ENCODE data around the gene C1QTNF1.

Gene C1QTNF1, protein sequence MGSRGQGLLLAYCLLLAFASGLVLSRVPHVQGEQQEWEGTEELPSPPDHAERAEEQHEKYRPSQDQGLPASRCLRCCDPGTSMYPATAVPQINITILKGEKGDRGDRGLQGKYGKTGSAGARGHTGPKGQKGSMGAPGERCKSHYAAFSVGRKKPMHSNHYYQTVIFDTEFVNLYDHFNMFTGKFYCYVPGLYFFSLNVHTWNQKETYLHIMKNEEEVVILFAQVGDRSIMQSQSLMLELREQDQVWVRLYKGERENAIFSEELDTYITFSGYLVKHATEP

DNA sequence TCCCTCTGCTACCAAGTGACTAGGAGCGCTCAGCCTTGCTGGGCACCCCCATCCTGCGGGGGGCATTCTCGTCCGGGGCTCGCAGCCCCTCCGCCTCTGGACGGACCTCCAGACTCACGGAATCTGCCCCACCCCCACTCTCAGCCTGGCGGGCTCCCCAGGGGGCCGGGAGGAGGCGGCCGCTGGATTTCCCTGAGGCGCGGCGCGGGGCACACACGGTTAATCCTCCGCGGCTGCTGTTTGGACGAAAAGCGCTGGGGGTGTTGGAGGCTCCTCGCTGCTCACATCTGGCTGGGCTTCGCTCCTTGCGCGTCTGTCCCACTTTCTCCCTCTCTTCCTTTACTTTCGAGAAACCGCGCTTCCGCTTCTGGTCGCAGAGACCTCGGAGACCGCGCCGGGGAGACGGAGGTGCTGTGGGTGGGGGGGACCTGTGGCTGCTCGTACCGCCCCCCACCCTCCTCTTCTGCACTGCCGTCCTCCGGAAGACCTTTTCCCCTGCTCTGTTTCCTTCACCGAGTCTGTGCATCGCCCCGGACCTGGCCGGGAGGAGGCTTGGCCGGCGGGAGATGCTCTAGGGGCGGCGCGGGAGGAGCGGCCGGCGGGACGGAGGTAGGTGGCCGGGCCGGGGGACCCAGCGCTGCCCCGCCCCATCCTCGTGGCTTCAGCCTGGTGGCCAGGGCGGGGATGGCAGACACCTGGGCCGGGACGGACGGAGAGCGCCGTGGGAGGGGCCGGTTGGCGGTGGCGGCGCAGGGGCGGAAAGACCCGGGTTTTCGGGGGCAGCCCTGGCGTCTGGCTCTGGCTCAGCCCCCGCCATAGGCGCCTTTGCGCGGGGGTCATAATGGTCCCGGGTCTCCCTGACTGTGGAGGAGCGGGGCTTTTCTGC lies at the start of gene C1QTNF1:
C1QTNF1 (plus strand) TSS at position 284 of the 886 bp plus-strand sequence. CDS start 19,800 bp downstream, outside the sequence.
- no peak for DNase-seq

DNA sequence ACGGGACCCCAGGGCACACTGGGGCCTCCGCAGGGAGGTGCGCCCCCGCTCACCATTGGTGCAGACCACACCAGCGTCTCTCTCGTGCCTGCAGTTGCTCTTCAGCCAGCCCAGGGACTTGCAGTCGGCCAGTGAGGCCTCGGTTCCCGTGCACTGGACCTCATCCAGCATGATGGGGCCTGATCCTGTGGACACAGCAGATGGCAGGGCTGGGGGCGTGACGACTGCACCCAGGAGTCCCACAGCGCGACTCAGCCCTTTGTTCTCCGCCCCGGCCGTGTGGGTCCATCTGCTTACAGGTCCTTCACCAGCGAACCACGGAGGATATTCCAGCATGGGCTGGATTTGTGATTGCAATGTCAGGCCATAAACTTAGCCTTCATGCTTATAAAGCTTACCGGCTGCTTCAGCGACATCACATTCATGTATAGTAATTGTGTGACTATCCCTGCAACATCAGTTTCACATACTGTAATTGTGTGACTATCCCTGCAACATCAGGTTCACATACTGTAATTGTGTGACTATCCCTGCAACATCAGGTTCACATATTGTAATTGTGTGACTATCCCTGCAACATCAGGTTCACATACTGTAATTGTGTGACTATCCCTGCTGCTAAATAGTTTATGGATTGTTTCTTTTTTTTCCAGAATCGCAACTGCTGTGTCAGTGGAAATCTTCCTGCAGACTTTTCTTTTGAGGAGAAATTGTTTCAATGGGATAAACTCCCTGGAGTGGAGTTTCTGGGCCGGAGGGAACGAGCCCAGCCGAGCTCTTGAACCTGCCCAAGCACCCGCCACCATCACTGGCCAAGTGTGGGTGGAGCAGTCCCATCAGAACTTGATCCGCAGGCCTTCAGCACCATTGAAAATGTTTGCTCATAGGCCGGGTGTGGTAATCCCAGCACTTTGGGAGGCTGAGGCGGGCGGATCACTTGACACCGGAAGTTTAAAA lies 49.1 kb upstream of the C1QTNF1 start:
- peak; percentile 44 to 65 for DNase-seq

DNA sequence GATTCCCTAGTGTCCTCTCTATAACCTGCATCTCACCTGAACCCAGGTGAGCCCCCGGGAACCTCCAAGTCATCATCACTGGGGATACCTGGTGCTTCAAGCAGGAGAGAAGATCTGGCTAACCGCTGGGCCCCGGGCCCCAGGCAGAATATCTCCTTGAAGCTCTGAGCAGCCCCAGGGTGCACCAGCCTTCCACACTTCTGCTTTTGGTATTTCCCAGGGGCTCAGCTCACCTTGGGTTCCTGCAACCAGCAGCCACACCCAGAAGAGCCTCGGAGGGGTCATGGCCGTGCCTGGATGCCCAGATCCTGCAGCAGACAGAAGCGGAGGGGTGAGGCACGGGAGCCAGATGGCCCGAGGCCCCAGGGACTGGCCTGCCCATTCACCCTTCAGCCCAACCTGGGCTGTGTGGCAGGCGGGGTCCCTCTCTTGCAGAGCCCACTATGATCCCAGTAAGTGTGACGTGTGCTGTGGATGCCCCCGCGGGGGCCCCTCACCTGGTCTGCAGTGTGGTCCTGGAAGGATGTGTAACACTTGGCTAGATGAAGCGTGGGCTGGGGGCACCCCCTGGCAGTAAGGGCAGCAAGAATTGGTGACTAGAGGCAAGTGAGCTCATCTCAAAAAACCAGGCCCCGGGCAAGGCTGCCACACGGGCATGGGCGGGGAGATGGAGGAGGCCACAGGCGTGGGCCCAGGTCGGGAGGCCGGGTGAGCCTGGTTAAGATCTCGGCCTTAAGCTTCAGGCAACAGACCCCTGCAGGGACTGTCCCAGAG lies 46.9 kb upstream of the C1QTNF1 start:
- no peak for DNase-seq

DNA sequence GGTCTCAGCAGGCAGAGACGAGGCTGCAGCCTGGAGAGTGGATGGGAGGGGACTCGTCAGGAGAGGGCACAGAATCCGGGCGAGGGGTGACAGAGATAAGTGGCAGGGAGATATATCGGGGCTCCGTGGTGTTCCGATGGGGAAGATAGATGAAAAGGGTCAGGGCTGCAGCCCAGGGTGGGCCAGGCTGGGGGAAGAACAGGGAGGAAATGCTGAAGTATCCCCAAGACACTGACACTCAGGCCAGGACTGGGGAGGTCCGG lies 46.4 kb upstream of the C1QTNF1 start:
- no peak for DNase-seq

DNA sequence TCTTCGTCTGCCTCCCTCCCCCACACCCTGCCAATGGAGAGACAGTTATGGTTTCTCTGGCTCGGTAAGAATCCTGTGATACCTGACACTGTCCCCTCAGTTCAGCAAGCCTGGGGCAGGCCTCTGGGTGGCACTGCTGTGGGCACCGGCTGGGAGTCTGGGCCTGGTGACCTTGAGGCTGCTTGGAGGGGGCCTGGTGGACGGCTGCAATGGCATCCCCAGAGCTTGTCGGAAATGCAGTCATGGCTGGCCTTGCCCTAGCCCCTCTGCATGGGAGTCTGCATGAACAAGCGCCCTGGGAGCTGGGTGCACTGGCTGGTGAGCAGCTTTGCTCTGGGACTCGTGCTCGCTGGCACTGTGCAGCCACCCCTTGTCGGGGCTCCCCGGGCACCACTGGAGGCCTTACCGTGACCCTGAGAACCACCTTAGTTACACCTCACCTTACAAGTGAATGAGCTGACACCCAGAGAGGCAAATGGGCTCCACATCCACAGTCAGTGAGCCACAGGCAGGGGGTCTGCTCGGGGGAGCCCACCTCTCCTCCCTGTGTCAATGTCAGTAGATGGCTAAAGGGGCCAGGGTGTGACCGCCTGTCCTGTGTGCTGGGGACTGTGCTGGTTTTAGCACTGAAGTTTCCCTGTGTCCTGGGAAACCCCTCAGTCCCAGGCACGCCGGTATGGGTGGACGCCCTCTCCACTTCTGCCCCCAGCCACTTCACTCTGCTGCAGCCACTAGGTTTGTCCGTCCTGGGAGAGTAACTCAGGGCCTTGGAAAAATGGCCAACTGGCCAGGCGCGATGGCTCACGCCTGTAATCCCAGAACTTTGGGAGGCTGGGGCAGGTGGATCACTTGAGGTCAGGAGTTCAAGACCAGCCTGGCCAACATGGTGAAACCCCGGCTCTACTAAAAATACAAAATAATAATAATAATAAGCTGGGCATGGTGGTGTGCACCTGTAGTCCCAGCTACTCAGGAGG lies 45.7 kb upstream of the C1QTNF1 start:
- DNase-seq: no peak

DNA sequence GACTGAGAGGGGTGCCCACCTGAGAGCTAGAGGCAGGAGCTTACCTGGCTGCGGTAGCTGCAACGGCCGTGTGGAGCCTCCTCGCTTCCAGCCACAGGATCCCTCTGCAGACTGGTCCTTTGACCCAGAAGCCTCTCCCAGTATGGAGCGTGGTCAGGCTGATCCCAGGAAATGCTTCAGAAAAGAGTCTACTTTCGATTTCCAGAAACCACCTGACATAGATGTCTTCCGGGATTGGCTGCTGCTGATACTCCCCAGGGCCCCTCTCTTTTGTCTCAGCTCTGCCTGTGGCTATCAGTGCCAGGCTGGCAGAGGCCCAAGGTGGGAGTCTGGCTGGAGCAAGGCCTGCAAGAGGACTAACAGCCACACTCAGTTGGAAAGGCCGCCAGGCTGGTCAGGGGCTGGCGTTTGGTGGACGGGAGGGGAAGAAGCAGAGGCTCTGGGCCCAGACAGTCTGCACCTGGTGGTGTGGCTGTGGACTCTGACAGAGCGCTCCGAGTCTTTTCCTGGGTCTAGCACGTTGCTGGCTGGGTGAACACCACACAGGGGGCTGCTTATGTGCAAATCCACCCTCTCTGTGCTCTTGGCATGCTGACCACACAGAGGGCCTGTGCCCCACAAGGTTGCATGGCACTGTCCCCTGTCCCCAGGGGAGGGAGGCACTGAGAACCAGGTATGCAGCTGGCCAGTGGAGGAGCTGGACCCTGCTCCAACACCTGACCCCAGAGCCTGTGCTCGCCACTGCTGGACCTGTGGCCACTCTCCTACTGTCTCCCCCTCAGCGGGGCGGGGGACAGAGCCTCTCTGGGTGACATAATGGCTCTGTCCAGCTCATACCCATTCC lies 44.0 kb upstream of the C1QTNF1 start, which contains the start of gene LGALS3BP:
LGALS3BP (minus strand) TSS at position 144 of the 844 bp plus-strand sequence. CDS start 2,732 bp downstream, outside the sequence.
- no peak for DNase-seq

DNA sequence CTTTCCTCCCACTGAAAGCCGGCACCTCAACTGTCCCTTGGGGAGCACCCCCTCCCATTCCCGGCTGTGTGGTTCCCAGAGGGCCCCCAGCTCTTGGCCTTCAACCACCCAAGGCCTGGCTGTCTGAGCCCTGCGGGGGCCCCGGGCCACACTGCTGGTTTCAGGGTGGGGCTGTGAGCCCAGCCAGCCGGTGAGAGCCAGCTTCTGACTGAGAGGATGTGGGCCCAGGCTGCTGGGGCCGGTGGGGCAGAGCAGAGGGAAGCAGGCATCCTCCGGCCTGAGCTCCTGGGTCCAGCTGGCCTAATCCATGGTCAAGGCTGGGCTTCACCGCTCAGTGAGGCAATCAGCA lies 43.4 kb upstream of the C1QTNF1 start:
- no peak for DNase-seq

DNA sequence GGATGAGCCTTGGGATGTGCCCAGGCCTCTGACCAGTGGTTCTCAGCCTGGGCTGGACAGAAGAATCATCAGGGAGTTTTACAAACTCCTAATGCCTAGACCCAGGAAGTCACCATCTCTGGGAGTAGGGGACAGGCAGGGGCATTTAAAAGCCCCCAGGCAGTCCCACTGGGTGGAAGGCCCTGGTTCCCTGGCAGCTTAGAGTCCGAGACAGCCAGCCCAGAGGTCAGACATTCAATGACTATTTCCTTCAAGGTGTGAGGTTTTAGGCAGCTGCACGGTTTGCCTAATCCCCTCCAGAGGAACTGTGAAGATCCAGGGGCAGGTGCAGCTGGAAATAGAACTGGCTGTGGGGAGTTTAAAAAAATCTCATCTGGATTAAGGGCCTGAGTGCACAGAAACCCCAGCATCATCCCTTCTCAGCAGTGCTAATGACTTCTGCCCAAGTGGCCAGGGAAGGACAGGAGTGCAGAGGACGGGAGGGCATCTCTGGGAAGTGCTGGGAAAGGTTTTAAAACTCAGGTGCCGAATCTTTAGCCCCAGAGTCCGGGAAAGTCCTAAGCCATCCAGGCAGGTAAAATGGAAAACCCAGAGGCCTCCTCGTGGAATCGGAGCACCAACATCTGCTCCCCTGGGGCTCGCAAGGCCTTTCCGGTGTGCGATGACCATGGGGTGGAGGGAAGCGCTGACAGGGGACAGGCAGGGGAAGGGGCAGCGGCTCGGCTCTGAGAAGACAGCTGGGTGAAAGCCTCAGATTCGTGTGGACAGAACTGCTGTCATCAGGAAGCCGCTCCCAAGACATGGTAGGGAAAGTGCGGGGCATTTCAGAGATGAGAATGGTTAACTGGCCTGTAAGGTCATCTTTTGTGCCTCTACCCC lies 42.7 kb upstream of the C1QTNF1 start:
- no peak for DNase-seq

DNA sequence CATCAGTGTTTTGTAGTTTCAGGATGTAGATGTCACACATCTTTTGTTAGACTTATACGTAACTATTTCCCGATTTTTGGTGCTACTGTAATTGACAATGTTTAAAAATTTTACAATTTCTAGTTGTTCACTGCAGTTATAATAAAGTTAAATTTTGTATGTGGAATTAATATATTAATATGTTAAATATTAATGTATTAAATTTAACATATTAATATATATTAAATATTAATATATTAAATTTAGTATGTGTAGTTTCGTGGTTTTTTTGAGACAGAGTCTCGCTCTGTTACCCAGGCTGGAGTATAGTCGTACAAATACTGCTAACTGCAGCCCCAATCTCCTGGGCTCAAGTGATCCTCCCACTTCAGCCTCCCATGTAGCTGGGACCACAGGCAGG lies 38.6 kb upstream of the C1QTNF1 start:
- DNase-seq: no peak

DNA sequence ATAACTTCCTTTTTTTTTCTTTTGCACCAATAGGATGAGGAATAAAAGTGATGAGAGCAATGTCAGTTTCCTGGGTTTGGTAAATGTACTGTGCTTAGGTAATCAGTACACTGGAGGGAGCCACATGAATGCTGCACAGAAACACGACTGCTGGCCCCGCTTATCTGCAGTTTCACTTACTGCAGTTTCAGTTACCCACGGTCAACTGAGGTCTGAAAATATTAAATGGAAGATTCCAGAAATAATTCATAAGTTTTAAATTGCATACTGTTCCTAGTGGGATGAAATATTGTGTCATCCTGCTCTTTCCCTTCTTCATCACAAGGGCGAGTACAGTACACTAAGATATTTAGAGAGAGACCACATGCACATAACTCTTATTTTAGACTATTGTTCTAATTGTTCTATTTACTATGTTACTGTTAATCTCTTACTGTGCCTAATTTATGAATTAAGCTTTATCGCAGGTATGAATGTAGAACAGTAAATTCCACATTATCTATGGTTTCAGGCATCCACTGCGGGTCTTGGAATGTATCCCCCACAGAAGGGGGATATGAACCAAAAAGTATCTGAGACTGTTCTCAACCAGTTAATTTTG lies 37.8 kb upstream of the C1QTNF1 start:
- peak; percentile 94 to 97 for DNase-seq

DNA sequence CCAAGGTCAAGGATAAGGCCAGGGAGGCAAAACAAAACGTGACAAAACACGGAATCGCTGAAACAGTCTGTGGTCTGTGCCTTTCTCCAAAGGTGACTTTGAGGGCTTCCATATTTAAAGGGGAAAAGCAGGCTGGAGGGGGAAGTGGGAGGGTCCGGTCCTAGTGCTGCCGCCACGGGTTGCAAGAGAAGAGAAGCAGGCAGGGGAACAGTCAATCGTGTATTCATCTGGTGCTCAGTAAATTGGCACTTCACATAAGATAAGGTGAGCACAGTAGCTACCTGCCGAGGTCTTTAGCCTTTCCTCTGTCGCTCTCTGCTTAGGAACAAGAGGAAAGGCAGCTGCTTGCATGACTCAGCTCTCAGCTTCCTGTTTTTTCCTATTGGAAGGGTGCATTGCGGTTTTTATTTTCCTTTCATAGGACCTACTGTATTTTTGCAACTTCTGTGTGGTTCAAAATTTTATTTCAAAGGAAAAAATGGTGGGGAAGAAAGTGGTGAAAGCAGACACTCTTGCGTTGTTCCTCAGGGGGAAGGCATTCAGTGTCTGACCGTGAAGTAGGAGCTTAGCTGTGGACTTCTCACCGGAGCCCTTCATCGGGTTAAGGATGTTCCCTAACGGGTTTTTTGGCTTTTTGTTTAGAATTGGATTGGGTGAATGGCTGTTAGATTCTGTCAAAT lies 37.2 kb upstream of the C1QTNF1 start:
- DNase-seq: peak; percentile 48 to 74

DNA sequence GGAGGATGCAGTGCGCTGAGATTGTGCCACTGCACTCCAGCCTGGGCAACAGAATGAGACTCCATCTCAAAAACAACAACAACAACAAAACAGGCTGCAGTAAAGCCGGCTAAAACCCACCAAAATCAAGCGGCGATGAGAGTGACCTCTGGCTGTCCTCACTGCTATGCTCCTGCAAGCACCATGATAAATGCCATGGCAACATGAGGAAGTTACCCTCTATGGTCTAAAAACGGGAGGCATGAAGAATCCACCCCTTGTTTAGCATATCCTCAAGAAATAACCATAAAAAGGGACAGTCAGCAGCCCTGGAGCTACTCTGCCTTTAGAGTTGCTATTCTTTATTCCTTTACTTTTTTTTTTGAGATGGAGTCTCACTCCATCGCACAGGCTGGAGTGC lies 35.8 kb upstream of the C1QTNF1 start:
- no peak for DNase-seq

DNA sequence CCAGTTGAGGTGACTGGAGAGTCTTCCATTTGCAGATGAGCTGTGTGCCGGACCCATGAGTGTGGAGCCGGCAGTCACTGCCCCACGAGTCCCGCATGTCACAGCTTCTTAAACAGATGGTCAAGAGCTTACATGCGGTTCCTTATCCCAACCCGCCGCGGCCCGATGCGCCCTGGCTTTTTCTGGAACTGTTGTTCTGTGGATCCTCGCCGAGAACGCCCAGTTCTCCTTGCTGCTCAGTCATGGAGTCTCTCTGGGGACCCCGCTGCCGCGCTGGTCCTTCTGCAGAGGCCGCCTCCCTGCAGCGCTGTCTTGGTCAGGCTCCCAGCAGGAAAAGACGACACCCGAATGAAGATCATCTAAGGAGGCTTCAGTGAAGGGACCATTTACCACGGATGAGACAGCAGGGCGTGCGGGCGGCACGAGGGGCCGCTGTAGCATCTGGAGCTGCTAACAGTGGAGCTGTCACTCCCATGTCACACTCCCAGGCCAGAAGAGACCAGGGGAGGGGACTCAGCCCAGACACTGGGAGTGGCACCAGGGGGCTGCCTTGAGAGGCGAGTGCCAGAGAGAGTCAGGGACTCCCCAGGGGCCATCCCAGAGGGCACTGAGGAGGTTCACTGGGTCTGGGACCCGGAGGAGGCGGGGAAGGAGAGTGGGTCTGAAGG lies 33.5 kb upstream of the C1QTNF1 start:
- DNase-seq: no peak

DNA sequence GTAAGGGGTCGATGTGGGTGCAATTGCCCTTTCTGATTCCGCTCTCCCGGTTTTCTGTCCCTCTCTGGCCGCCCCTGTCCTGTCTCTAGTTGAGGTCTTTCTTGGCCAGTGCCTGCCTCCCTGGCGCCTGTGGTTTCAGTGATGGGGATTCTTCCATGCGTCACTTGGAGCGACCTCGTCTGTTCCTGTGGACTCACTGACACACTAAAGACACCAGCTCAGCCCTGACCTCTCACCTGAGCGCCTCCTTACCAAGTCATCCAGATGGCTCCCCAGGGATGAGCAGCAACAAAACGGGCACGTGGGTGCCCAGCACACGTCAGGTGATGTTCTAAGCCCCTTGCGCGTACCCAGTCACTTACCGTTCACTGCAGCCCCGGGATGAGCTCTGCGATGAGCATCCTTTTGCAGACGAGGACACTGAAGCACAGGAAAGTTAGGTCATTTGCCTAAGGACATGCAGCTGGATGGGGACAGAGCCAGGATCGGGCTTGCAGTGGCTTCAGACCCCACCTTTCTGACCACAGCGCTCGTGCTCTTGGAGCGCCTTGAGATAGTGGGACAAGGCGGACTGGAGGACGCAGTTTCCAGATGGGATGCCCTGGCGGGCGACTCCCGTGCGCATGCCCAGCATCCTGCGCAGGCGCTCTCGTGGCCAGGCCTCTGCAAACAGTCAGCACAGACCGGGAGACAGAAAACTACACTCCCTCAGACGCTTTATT lies 32.8 kb upstream of the C1QTNF1 start:
- no peak for DNase-seq

DNA sequence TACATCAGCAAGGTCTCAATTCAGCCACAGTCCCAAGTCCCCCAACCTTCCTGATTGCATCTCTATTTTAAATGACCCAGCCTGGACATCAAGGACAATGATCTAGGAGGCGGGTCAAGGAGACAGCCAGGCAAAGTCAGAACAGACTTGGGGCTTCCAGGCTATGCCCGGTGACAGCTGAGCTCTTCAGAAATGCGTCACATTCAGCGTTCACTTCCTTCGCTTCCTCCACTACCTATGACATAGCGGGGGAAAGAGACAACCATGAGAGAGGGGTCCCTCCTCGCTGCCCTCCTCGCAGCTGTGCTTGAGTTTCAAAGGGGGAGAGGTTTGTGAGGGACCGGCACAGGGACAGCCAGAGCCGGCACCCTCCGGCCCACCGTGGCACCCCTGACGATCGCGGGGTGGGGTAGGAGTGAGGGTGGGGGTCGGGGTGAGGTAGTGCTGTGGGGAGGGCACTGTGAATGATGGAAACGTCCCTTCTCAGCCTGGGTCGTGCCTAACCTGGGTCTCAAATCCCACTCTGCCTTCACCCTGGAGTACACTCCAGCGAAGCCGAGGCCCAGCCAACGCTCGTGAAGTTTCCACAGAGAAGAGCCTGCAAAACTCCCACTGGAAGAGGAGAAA lies 31.9 kb upstream of the C1QTNF1 start:
- no peak for DNase-seq

DNA sequence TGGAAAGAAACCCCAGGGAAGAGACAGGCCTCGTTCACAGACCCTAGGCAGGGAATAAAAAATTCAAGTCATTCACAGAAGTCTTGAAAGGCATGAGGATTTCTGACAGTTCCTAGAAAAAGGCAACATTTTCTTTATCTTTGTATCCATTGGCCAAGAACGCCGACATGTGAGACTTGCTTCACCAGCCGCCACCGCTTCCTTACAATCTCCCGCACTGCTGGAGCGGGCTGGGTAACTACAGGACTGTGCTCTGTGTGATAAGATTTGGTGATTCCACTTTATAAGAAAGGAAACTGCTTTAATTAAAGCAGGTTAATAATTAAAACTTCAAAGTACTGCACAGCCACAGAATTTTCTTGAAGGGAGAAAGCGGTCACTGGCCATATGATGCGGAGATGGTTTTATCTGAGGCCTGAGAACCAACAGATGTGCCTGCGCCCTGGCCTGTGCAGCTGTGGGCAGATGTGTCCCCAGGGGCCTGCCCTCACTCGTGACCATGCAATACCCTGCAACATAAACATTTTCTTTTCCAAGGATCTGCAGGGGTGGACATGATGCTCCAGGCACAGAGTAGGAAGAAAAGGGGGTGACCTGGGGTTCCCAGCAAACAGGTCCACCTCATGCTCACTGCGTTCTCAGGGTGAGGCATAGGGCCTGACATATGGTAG lies 31.3 kb upstream of the C1QTNF1 start:
- no peak for DNase-seq
